ENCODE results near the gene IQGAP2.

Gene IQGAP2

DNA sequence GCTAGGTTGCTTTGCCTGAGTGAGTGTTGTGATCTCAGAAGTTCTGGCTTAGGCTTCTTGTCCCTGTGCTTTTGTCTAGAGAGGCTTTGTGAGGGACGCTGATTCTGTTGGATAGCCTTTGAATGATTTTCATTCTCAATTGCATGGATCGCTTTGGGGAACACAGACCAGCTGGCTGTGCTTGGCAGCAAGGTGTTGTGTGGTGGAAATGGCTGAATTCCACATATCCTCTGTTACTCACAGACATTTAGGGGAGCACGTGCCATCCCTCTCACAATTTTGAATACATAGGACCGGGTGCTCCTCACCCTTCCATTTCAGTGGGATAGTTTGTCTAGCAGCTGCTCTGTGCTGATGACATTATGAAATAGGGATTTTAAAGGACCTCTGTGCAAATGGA, 76.2 kb downstream of the IQGAP2 start:
- no peak for DNase-seq

GRCh38 chr5:76479973-76480667, 77.0 kb downstream of the IQGAP2 start:
- DNase-seq, result no peak

DNA sequence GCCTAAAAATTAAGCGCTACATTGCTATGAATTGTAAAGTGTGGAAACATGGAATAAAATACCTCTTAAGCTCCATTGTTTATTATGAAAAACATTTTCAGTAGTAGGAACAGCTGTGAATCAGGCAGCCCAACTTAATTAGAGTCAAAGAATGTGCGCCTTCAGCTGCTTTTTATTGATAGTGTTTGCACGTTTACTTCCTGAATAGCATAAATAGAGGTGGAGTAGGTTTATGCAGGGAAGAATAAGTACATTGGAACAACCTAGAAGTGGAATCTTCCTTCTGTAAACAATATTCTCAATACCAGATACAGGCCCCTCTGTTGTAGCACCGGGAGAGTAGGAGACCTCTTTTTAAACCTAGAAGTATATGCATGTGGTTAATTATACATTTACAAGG, 79.9 kb downstream of the IQGAP2 start:
- DNase-seq, result no peak

DNA sequence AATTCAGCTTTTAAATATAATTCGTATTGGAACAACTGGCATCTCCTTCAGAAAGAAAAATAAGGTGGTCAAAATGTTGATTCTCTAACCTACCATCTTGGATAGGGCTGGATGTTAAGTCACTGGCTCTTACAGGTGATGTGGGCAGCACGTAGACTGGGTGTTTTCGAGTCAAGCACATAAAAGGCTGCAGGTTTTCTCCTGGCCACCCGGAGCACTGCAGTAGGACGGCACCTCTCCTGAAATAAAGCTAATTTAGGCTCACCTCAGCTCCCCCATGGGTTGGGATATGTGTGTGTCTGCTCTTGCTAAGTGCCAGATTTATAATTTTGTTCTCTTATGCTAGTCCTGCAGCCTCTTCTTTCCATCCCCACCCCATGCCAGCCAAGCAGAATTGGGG, 80.3 kb downstream of the IQGAP2 start:
- no peak for DNase-seq

GRCh38 chr5:76483881-76484280, 80.8 kb downstream of the IQGAP2 start:
- DNase-seq, result no peak

DNA sequence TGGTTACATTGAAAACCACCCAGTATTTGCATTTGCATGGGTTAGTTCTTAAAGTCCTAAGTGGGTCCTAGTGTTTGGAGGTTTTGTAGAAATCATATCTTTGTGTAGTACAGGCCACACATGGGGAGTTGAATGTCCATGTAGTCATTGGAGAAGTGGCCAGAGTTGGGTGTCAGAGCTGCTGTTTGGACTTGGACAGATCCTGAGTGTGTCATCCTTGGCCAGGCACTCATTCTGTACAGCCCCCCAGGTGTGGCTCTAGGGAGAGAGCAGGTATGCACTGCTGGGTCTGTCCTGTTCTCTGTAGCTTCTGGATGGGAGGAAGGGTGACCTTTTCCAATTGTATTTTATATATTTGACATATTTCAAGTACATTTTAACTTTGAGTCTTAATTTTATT, 82.4 kb downstream of the IQGAP2 start:
- DNase-seq, result no peak

DNA sequence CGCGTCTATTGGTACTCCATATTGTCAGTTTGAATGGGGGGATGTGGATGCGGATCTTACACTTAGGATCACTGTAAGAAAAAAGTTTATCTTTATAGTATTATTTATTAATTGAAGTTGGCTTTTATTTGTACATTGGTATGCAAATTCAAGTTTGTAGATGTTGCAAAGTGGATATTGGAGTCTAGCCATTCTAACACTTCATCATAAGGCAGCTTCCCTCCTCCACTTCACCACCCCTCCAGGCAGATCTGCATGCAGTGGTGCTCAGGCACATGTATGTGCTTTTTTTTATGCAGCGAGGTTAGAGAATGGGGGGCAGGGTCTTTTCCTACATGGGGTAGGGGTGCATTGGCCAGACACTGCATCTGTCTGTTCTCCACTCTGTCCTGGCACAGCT, 84.3 kb downstream of the IQGAP2 start:
- no peak for DNase-seq

- DNase-seq, result no peak
These were observed 84.7 kb downstream of the IQGAP2 start for GRCh38 chr5:76487821-76488220.

- no peak for DNase-seq
These were observed 85.9 kb downstream of the IQGAP2 start for GRCh38 chr5:76488969-76489368.

DNA sequence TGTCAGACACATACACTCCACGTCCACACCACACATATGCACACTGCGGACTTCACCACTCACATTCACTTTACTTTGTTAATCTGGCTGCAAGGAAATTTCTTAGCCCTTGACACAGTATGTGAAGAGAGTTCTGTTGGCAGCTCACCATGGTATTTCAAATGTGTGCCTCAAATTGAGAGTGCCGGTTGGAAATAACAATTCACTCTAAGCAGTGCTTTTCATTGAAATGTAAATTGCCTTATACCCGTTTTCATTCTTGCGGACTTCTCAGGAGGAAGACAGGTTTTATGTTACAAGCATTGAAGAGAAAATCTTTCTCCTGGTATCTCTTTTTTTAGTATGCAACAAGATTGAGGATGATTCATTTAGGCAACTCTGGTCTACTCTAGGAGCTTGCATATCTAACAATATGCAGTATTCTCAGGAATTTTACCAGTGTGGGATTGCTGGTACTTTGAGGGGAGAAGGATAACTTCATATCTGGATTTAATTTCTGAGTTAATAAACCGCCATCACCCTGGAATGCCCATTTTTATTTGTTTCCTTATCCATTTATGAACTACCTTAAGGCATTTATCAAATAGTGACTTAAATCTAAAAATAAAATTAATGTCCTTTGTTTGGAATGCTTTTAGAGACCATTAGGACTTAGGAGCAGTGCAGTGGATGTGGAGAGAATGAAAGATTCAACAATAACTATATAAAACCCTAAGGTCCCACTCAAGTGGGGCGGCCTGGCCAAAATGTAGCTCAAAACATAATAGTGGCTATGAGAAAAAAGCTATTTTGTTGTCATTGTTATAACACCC, 87.0 kb downstream of the IQGAP2 start:
- no peak for DNase-seq

GRCh38 chr5:76490960-76491359, 87.9 kb downstream of the IQGAP2 start:
- no peak for DNase-seq

GRCh38 chr5:76492819-76493189, 89.7 kb downstream of the IQGAP2 start:
- no peak for DNase-seq

GRCh38 chr5:76493190-76493837, 90.2 kb downstream of the IQGAP2 start:
- no peak for DNase-seq

GRCh38 chr5:76494201-76494600, 91.1 kb downstream of the IQGAP2 start:
- DNase-seq, result no peak

DNA sequence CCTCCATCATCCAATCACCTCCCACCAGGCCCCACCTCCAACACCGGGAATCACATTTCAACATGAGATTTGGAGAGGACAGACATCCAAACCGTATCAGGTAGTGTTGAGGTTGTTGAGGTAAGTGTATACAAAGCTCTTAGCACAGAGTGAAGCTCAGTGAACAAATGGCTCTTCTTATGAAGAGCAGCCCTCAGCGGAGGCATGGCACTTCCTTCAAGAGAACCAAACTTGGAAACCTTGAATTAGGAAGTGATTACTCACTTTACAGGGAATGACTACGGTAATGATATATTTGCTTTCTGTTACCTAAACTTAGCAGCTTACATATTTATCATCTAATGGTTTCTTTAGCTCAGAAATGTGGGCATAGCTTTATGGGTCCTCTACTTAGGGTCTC, 92.8 kb downstream of the IQGAP2 start:
- no peak for DNase-seq

DNA sequence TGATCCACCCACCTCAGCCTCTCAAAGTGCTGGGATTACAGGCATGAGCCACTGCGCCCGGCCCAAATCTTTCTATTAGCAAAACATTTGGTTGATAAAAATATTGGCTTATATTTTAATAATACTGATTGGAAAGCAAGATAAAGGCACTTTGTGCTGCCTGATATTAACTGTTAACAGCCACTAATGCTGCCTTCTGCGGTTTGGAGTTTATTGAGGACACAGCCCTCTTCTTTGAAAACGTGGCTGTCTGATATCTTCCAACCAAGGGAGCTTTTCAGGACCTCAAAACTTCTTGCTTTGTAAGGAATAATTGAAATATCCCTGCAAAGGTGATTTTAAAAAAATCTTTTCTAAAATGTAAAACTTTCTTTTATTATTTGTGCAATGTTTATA, 94.0 kb downstream of the IQGAP2 start:
- no peak for DNase-seq

- no peak for DNase-seq
These were observed 95.1 kb downstream of the IQGAP2 start for GRCh38 chr5:76497986-76498717.

GRCh38 chr5:76499507-76500161, 96.5 kb downstream of the IQGAP2 start:
- no peak for DNase-seq

- DNase-seq, result no peak
These were observed 97.7 kb downstream of the IQGAP2 start for GRCh38 chr5:76500633-76501393.

DNA sequence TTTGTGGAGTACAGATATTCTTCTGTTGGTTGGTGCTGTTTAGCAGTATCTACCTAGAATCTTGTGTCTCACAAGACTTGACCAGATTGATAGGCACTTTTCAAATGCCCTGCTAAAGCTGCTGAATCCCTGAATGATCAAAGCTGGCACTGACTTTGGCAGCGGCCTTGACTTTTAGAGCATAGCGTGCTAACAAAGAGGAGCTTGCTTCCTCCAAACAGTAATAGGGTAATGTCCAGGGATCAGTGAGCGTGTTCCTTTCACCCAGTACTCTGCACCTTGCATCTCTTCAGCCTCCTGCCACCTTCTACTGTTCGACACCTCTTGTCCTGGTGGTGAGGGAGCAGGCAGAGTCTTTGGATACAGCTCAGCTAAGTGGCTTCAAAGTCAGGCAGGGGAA, 100.8 kb downstream of the IQGAP2 start:
- DNase-seq, result no peak

- no peak for DNase-seq
These were observed 101.9 kb downstream of the IQGAP2 start for GRCh38 chr5:76504901-76505564.

DNA sequence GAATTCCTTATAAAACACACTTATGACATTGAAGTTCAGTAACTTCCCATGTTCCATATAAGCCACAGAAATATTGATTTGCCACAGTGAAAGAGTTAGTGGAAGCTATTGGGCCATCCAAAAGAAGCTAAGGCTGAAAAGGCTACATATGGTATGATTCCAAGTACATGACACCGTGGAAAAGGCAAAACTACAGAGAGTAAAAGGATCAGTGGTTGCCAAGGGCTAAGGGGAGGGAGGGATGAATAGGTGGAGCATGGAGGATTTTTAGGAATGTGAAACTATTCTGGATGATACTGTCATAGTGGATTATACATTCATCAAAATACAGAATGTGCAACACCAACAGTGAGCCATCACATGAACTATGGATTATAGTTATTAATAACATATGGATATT, 110.4 kb downstream of the IQGAP2 start:
- DNase-seq, result no peak

Measured in DMS79 treated with DMSO at 0.1 percent for 48 hours (cell line).